Activated CD4-positive, CD25-positive, alpha-beta regulatory T cell treated with anti-CD3 and anti-CD28 coated beads, Interleukin-2, amount 50 U/mL, for 72 hours (primary cell): Measurements from ENCODE around the gene FKBP15.
"Not testable (repeated sequence)": the region's sequence is repeated elsewhere in the genome, so short reads cannot be mapped to it uniquely, and the experiment has no call there.

Experiments used
- DNase-seq: peaks from one replicate; pipeline ENCODE4 v3.0.0; 2021

The FKBP15 gene

DNA sequence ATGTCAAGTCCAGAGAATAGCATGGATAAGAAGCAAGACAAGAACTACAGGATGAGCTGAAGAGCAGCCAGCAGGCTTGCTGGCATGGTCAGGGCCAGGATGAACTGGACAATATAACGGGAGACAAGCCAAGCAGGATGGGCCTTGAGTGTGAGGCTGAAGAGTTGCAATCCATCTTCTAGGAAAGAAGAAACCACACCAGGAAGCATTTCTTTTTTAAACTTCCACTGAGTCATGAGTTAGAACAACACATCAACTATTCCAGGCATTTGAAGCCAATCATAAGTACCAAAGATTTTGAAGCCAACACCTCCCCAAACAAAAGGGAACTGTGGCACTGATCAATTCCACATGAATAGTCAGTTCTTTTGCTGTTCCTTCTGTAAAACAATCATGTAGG is 43.0 kb downstream of the FKBP15 start:
- DNase-seq, result no peak

GRCh38 chr9:113177251-113177650 is 43.8 kb downstream of the FKBP15 start:
- DNase-seq, result no peak

GRCh38 chr9:113176803-113177202 is 44.3 kb downstream of the FKBP15 start:
- no peak for DNase-seq

DNA sequence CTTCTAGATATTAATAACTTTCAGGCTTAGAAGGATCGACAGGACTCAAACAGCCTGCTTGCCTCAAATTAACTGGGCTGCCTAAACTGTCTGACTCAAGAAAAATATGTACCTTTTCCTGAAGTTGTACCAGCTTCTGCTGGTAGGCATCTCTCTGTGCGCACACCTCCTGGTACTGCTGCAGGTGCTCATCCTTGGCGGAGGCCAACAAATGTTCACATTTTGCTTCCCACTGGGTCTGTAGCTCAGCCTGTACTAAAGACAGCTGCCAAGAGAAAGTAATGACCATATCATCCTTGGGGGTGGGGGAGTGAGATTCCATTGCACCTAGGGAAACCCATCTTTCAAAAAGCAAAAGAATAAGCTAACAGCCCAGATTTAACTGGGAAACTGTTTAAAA is 47.7 kb downstream of the FKBP15 start:
- no peak for DNase-seq

DNA sequence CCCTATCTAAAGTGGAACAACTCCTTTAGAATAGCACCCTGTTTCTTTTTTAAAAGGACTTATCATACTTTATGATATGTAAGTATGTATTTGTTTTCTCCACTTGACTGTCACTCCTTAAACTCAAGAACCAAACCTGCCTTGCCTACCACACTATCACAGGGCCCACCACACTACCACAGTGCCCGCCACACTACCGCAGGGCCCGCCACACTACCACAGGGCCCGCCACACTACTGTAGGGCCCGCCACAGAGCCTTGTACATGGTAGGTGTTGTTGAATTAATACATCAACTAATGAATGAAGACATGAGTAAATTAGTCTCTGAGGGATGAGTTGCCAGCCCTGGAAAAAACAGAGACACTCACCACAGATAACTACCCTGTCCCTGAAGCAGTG is 52.3 kb downstream of the FKBP15 start:
- no peak for DNase-seq

- DNase-seq, result no peak
Measured at GRCh38 chr9:113166039-113166438, 55.0 kb downstream of the FKBP15 start.

GRCh38 chr9:113164536-113165300 is 56.4 kb downstream of the FKBP15 start:
- DNase-seq, result no peak

DNA sequence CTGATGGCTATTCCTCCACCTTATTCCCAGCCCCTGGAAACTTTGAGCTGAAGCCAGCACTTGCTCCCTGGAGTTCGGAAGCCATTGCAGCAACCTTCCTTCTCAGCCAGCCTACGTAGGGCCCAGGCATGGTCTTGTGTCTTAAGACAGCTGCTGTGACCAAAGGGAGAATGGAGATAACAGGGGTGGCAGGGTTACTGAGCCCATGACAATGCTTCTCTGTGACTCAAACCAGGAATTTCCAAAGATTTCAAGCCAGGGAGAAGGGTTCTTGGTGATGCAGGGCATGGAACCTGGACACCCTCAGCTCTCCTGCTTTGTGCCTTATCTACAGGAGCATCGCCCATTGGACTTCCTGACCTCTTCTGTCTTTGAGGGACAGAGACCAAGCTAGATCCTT is 58.1 kb downstream of the FKBP15 start:
- DNase-seq, result no peak

GRCh38 chr9:113160571-113160970 is 60.5 kb downstream of the FKBP15 start:
- no peak for DNase-seq

GRCh38 chr9:113158446-113158845 is 62.6 kb downstream of the FKBP15 start:
- DNase-seq, result no peak

DNA sequence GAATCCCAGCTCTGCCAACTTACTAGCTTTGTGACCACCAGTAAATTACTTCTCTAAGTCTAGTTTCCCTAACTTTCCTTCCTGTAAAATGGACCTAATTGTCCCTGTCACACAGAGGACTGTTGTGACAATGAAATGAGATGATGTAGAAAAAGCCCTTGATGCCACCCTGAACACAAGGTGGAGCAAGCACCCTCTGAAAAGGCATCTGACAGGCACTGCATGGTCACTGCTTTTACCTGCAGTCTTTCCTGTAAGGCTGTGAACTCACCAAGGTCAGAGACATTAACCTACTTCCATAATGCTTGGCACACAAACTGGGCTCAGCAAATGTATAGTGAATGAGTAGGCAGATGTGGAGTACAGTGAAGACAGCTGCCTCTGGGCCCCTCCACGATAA is 64.2 kb downstream of the FKBP15 start:
- DNase-seq, result no peak

GRCh38 chr9:113155911-113156588 is 65.0 kb downstream of the FKBP15 start:
- no peak for DNase-seq

- no peak for DNase-seq
Measured at GRCh38 chr9:113154946-113155345, 66.1 kb downstream of the FKBP15 start.

DNA sequence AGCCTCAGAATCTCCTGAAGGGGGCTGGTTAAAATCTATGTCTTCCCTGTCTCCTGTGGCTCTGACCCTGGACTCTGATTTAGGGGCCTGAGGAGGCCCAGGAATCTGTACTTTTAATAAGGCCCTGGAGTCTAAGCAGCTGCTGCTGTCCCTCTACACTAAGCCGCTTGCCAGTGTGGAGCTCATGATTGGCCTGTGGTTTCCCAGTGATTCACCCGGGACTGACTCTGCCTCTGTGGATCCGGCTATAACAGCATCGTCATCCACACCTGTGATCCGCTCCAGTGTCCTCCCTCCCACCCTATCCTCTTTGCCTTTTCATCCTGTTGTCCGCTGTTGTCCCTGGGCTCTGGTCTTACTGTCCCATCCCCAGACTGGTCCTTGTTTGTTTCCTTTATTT is 66.6 kb downstream of the FKBP15 start:
- no peak for DNase-seq

DNA sequence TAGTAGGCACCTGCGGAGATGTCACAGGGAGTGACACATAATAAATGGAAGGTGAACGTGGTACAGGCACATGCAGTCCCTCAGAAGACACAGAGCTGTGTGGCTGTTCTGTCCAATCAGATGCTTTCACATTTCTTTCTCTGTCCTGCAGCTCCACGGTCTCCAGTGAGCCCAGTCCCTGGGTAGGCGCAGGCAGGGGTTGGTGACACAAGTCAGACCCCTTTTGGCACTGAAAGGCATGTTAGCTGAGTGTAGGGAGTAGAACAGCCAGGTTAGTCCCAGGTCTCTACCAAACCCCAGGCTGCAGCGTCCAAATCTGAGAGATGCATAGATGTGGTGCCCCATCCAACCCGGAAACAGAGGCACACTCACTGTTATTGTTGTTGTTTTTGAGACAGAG is 67.5 kb downstream of the FKBP15 start:
- DNase-seq, result no peak

GRCh38 chr9:113152699-113153098 is 68.4 kb downstream of the FKBP15 start:
- DNase-seq, result no peak

GRCh38 chr9:113151696-113152630 is 69.1 kb downstream of the FKBP15 start:
- DNase-seq, result no peak

GRCh38 chr9:113150670-113151611 is 70.1 kb downstream of the FKBP15 start, which contains the start of gene SLC31A2:
Gene SLC31A2, plus strand, starts transcription at chr9:113151007. Its CDS starts 68 bp downstream, at chr9:113151075.
- peak; percentile 86 for DNase-seq

- not testable (repeated sequence) for DNase-seq
Measured at GRCh38 chr9:113149561-113149960, 71.5 kb downstream of the FKBP15 start.

- DNase-seq, result no peak
Measured at GRCh38 chr9:113148781-113149510, 72.1 kb downstream of the FKBP15 start.

GRCh38 chr9:113148372-113148705 is 72.7 kb downstream of the FKBP15 start:
- DNase-seq, result no peak
